ENCODE measurements around the gene ERBIN.

ERBIN gene

GRCh38 chr5:65892801-65893200, 33.6 kb upstream of the ERBIN start:
- H4K20me1 ChIP-seq (ENCODE audit: control insufficient read depth, insufficient read depth, low read depth, low read length): no peaks in the 10 kb centered on the region
- H3K27me3 ChIP-seq (ENCODE audit: control insufficient read depth, low read length): no peaks in the 10 kb centered on the region
- no peak overlapping the region for H3K4me3 ChIP-seq (ENCODE audit: low read length)
- H3F3A ChIP-seq (ENCODE audit: control insufficient read depth, insufficient read depth): no peaks in the 10 kb centered on the region
- no peaks in the 10 kb centered on the region for H3K4me1 ChIP-seq (ENCODE audit: control insufficient read depth, low read length)
- H3K36me3 ChIP-seq (ENCODE audit: control insufficient read depth, low read length): no peaks in the 10 kb centered on the region
- no peaks in the 10 kb centered on the region for H3K9me3 ChIP-seq (ENCODE audit: control insufficient read depth, insufficient read depth, low read length)
- H3K79me2 ChIP-seq (ENCODE audit: control insufficient read depth, low read length): no peaks in the 10 kb centered on the region
- no peak overlapping the region for H3K4me2 ChIP-seq (ENCODE audit: low read length)
- H3K27ac ChIP-seq (ENCODE audit: low read depth, low read length): no peak overlapping the region
- no peaks in the 10 kb centered on the region for H3K9me2 ChIP-seq (replicated peaks; ENCODE audit: control insufficient read depth, low read length)
- TF ChIP-seq EZH2phosphoT487 (IDR thresholded peaks at IDR 0.05; ENCODE audit: borderline replicate concordance, low read length) (no peak), CTCF (IDR thresholded peaks at IDR 0.05; ENCODE audit: low read depth, low read length, poor library complexity, severe bottlenecking) (no peak)

- no peaks in the 10 kb centered on the region for H3K9me3 ChIP-seq (ENCODE audit: control insufficient read depth, insufficient read depth, low read length)
- no peaks in the 10 kb centered on the region for H3K27me3 ChIP-seq (ENCODE audit: control insufficient read depth, low read length)
- H3K36me3 ChIP-seq (ENCODE audit: control insufficient read depth, low read length): no peaks in the 10 kb centered on the region
- TF ChIP-seq CTCF (IDR thresholded peaks at IDR 0.05; ENCODE audit: low read depth, low read length, poor library complexity, severe bottlenecking) (no peak), EZH2phosphoT487 (IDR thresholded peaks at IDR 0.05; ENCODE audit: borderline replicate concordance, low read length) (no peak)
- no peak overlapping the region for H3K4me2 ChIP-seq (ENCODE audit: low read length)
- no peaks in the 10 kb centered on the region for H3F3A ChIP-seq (ENCODE audit: control insufficient read depth, insufficient read depth)
- no peak overlapping the region for H3K27ac ChIP-seq (ENCODE audit: low read depth, low read length)
- no peaks in the 10 kb centered on the region for H3K9me2 ChIP-seq (replicated peaks; ENCODE audit: control insufficient read depth, low read length)
- no peaks in the 10 kb centered on the region for H3K4me1 ChIP-seq (ENCODE audit: control insufficient read depth, low read length)
- no peaks in the 10 kb centered on the region for H4K20me1 ChIP-seq (ENCODE audit: control insufficient read depth, insufficient read depth, low read depth, low read length)
- no peak overlapping the region for H3K4me3 ChIP-seq (ENCODE audit: low read length)
- no peaks in the 10 kb centered on the region for H3K79me2 ChIP-seq (ENCODE audit: control insufficient read depth, low read length)
Observed at GRCh38 chr5:65893749-65894430, 32.5 kb upstream of the ERBIN start.

GRCh38 chr5:65895891-65896290, 30.5 kb upstream of the ERBIN start:
- Histone ChIP-seq H3K36me3 (ENCODE audit: control insufficient read depth, low read length) (no peaks in the 10 kb centered on the region), H3K4me2 (ENCODE audit: low read length) (no peak overlapping the region), H3K4me1 (ENCODE audit: control insufficient read depth, low read length) (no peaks in the 10 kb centered on the region), H3K9me3 (ENCODE audit: control insufficient read depth, insufficient read depth, low read length) (no peaks in the 10 kb centered on the region), H4K20me1 (ENCODE audit: control insufficient read depth, insufficient read depth, low read depth, low read length) (no peaks in the 10 kb centered on the region), H3K9me2 (replicated peaks; ENCODE audit: control insufficient read depth, low read length) (no peaks in the 10 kb centered on the region), H3K79me2 (ENCODE audit: control insufficient read depth, low read length) (no peaks in the 10 kb centered on the region), H3K4me3 (ENCODE audit: low read length) (no peak overlapping the region), H3K27ac (ENCODE audit: low read depth, low read length) (no peak overlapping the region), H3F3A (ENCODE audit: control insufficient read depth, insufficient read depth) (no peaks in the 10 kb centered on the region), H3K27me3 (ENCODE audit: control insufficient read depth, low read length) (no peaks in the 10 kb centered on the region)
- no peak for TF ChIP-seq EZH2phosphoT487 (IDR thresholded peaks at IDR 0.05; ENCODE audit: borderline replicate concordance, low read length)
- TF ChIP-seq CTCF (IDR thresholded peaks at IDR 0.05; ENCODE audit: low read depth, low read length, poor library complexity, severe bottlenecking): no peak
